D721Med (cell line): ENCODE data around the gene GLT8D2.

Source experiments
- DNase-seq: peaks from one replicate; pipeline ENCODE4 v3.0.0; 2011; ENCODE audit warnings: low spot score; ENCODE audit not compliant: insufficient read length
- FAIRE-seq: peaks from 2 replicates; lab custom pipeline; 2011; peaks lifted over from hg19 to GRCh38; lab: Jason Lieb, UNC
- TF ChIP-seq, protein P1 (sequence below): IDR thresholded peaks from 2 replicates; pipeline ENCODE4 v1.5.1; 2012; ENCODE audit warnings: mild to moderate bottlenecking, control low read depth; ENCODE audit not compliant: insufficient read depth; ENCODE audit errors: missing control alignments

The GLT8D2 gene, protein sequence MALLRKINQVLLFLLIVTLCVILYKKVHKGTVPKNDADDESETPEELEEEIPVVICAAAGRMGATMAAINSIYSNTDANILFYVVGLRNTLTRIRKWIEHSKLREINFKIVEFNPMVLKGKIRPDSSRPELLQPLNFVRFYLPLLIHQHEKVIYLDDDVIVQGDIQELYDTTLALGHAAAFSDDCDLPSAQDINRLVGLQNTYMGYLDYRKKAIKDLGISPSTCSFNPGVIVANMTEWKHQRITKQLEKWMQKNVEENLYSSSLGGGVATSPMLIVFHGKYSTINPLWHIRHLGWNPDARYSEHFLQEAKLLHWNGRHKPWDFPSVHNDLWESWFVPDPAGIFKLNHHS

DNA sequence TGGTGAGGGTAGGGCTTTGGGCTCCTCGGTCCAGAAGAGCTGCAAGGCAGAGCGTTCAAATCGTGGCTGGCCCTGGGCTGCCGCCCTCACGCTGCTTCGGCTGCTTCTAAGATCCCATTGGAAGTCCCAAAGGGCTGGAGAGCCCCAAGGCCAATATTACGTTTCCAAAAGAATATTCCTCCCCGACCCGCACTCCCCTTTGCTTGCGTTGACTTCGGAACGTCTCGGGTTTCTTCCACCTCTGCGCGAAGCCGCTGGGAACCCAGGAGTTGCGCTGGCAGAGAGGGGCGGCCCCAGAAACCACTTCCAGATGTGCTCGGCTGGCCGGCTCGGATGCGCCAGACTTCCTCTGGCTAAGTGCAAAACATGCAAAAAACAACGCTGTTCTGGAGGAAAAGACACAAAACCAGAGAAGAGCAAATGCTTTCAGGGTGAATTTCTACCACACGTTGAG, at the start of gene GLT8D2:
TSS of gene GLT8D2 (minus strand) at position 285 of the 454 bp plus-strand sequence. CDS start 30,539 bp downstream, outside the sequence.
- DNase-seq (no peak), FAIRE-seq (no peak)
- TF ChIP-seq, protein P1, sequence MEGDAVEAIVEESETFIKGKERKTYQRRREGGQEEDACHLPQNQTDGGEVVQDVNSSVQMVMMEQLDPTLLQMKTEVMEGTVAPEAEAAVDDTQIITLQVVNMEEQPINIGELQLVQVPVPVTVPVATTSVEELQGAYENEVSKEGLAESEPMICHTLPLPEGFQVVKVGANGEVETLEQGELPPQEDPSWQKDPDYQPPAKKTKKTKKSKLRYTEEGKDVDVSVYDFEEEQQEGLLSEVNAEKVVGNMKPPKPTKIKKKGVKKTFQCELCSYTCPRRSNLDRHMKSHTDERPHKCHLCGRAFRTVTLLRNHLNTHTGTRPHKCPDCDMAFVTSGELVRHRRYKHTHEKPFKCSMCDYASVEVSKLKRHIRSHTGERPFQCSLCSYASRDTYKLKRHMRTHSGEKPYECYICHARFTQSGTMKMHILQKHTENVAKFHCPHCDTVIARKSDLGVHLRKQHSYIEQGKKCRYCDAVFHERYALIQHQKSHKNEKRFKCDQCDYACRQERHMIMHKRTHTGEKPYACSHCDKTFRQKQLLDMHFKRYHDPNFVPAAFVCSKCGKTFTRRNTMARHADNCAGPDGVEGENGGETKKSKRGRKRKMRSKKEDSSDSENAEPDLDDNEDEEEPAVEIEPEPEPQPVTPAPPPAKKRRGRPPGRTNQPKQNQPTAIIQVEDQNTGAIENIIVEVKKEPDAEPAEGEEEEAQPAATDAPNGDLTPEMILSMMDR, result no peak

DNA sequence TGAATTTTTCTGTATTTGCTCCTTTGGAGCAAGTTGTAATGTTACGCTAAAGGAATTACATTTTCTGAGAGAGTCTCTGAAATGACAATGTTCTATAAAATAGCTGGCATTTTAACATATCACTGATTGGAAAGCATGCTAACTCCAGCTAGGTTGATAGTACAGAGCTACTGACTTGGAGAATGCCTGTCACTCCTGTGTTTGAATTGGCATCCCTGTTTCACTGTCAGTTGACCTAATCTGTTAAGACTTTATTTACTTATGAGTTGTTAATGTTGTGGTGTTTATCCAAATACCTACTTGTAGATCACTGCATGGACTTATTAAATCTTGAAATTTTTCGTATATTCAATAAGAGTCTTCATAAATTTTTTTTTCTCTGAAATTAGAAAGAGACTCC, 48.0 kb upstream of the GLT8D2 start:
- DNase-seq (no peak), FAIRE-seq (no peak)

DNA sequence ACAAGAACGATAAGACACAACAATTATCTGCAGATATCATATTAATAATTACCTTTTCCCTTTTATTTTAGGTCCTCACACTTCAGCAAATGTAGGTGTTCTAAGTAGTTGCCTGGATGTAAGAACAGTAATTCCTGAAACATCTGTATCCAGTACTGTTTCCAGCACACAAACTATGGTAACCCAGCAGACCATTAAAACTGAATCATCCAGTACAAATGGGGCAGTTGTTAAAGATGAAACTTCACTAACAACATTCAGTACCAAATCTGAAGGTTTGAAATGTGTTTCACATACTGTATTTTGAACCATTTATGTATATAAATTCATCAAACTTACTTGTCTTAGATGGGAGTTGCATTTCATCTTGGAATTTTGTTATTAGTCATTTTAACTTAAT, 45.3 kb upstream of the GLT8D2 start:
- DNase-seq (no peak), FAIRE-seq (no peak)
- TF ChIP-seq, protein P1, result no peak

More for the DNA sequence above, 48.0 kb upstream of the GLT8D2 start:
- TF ChIP-seq, protein P1, result no peak

DNA sequence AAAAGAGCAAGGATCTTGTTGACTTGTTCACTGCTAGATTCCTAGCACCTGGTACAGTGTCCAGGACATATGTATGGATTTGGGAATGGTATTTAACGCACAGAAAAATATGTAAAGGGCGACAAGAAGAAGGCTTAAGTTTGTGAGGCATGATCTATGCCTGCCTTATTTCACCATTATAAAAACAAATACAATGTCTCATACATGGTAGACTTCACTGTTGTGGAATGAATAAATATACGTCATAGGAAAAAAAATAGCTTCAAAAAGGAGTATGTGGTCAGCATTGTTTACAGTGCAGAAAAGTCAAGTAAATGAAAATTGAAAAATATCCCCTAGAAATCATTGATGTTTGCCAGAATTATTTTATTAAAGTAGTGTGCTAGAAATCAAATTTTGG, 44.3 kb upstream of the GLT8D2 start:
- DNase-seq (no peak), FAIRE-seq (no peak)
- TF ChIP-seq, protein P1, result no peak

DNA sequence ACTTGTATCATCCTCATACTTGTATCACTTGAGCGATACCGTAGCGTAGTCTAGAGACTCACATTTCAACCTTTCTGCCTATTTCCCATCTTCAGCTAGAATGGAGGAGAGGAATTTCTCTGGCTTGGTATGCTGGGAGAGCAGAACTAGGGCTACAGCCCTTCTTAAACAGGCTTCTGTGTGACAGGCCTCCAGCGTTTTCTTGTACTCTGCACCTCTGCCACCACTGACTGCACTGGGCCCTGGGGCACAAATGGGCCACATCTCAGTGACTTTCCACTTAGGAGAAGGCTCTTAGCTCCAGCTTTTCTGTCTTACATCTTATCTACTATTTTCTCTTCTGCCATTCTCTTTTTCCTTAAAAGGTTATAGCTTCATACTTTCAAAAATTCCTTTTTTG, 41.1 kb upstream of the GLT8D2 start:
- FAIRE-seq, result no peak

DNA sequence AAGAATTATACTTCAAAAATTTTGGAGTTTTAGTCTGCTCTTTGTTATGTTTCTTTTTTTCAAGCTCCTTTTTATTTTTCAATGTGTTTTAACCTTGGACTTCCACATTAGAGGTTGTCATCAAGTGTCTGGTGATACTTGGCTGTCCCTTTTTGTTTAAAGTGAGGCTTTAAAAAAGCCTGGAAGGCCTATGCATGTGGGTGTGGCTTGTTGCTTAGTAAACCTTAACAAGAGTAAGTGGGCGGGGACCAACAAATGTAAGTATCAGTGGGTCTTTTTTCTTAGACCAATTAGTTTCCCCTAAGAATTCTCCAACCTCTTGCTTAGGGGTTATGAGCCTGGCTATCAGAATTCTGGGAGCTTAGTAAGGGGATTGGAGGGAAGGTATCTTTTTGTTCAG, 40.7 kb upstream of the GLT8D2 start:
- TF ChIP-seq, protein P1, result no peak
- FAIRE-seq, result no peak
- no peak for DNase-seq

More for the DNA sequence above, 41.1 kb upstream of the GLT8D2 start:
- TF ChIP-seq, protein P1, result no peak
- no peak for DNase-seq

DNA sequence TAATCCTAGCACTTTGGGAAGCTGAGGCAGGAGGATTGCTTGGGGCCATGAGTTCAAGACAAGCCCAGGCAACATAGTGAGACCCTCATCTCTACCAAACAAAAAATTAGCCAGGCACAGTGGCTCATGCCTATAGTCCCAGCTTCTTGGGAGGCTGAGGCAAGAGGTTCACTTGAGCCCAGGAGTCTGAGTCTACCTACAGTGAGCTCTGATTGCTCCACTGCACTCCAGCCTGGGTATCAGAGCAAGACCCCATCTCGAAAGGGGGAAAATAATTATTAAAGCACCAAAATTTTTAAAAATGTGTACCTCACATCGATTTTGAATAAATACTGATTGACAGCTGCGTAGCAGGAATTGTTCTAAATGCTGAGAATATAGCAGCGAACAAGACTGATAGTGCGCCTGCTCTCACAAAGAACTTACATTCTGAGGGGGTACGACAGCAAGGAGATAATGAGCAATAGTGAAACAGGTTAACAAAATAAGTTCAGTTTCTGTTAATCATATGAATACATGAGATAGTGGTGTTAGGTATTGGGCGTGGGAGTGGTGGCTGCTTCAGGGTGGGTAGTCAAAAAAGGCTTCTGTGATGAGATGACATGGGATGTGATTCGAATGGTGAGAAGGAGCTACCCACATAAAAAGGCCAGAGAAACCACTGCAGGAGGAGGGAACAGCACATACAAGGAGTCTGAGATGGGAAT, 33.9 kb upstream of the GLT8D2 start:
- DNase-seq (no peak), FAIRE-seq (no peak)
- TF ChIP-seq, protein P1, result no peak
